ENCODE results near the gene BCAN.
A peak's percentile ranks its signal among the peaks of the same experiment; 100 is the strongest.

BCAN gene

GRCh38 chr1:156622581-156623297 lies 19.2 kb upstream of the BCAN start:
- DNase-seq (ENCODE audit: extremely low read depth, insufficient read length): no peak
- Histone ChIP-seq H3K4me3 (replicated peaks; ENCODE audit: low read depth, low read length) (no peak overlapping the region), H3K27me3 (replicated peaks; ENCODE audit: control insufficient read depth, insufficient read depth, low read length) (peaks cover 2% of the 10 kb centered on the region), H3K36me3 (ENCODE audit: control insufficient read depth, insufficient read depth, low read length) (no peaks in the 10 kb centered on the region)
- TF ChIP-seq CTCF (IDR thresholded peaks at IDR 0.05; ENCODE audit: insufficient read depth, low read length, poor library complexity, severe bottlenecking): no peak

DNA sequence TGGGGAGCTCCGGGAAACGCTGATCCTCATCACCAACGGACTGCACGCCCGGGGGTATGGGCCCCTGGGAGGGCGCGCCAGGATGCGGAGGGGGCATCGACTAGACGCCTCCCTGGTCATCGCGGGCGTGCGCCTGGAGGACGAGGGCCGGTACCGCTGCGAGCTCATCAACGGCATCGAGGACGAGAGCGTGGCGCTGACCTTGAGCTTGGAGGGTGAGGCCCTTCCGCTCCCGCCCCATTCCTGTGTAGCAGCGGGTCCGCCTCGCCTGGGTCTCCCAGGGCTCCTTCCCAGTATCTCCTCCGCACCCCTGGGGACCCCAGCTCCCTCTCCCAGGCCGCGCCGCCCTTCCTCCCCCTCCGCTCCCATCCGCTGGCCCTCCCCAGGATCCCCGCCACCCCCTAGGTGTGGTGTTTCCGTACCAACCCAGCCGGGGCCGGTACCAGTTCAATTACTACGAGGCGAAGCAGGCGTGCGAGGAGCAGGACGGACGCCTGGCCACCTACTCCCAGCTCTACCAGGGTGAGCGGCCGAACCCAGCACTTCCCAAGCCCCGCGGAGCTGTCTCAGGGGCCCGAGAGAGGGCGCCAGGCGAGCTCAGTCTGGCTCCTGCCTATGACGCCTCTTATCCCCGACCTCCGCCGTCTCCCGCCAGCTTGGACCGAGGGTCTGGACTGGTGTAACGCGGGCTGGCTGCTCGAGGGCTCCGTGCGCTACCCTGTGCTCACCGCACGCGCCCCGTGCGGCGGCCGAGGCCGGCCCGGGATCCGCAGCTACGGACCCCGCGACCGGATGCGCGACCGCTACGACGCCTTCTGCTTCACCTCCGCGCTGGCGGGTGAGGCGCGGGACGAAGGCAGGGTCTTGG lies 17.7 kb upstream of the BCAN start:
- no peak for DNase-seq (ENCODE audit: extremely low read depth, insufficient read length)
- Histone ChIP-seq H3K4me3 (replicated peaks; ENCODE audit: low read depth, low read length) (peak overlapping the region; percentile 35), H3K27me3 (replicated peaks; ENCODE audit: control insufficient read depth, insufficient read depth, low read length) (peaks cover 2% of the 10 kb centered on the region), H3K36me3 (ENCODE audit: control insufficient read depth, insufficient read depth, low read length) (no peaks in the 10 kb centered on the region)
- TF ChIP-seq CTCF (IDR thresholded peaks at IDR 0.05; ENCODE audit: insufficient read depth, low read length, poor library complexity, severe bottlenecking): peak; percentile 70

- H3K4me3 ChIP-seq (replicated peaks; ENCODE audit: low read depth, low read length): peak overlapping the region; percentile 8; the same call in 1 of the 2 replicates
- H3K36me3 ChIP-seq (ENCODE audit: control insufficient read depth, insufficient read depth, low read length): no peaks in the 10 kb centered on the region
- no peak for DNase-seq (ENCODE audit: extremely low read depth, insufficient read length)
- peak; percentile 4 for TF ChIP-seq CTCF (IDR thresholded peaks at IDR 0.05; ENCODE audit: insufficient read depth, low read length, poor library complexity, severe bottlenecking)
- peaks cover 2% of the 10 kb centered on the region for H3K27me3 ChIP-seq (replicated peaks; ENCODE audit: control insufficient read depth, insufficient read depth, low read length)
Measured at GRCh38 chr1:156624814-156625435, 17.0 kb upstream of the BCAN start.

DNA sequence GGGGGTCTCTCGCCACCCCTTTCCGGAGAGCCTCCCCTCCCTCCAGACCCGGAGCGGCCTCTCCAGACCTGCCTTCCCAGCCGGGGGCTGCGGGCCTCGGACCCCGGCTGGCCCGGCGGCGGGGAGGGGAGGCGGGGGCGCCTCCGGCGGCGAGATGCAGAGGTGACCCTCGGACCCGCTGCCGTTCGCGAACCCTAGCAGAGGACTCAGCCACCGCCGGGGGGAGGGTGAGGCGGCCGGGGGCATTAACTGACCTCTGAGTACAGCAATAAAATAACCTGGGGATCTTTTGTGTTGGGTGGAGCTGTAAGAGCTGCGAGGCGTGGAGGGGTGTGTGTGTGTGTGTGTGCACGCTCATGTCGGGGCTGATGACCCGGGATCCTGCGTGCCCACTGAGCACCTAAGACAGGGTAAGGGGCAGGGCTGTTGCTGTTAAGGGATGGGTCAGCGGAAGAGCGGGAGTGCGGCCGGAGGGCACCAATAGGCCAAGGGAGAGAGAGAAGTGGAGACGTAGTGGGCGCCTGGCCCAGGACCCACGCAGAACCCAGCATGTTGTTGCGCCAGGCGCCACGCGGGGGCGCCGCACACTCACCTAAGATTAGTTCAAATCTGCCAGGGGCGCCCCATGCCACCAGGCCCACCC lies 16.4 kb upstream of the BCAN start:
- Histone ChIP-seq H3K4me3 (replicated peaks; ENCODE audit: low read depth, low read length) (no peak overlapping the region), H3K27me3 (replicated peaks; ENCODE audit: control insufficient read depth, insufficient read depth, low read length) (peaks cover 2% of the 10 kb centered on the region), H3K36me3 (ENCODE audit: control insufficient read depth, insufficient read depth, low read length) (no peaks in the 10 kb centered on the region)
- DNase-seq (ENCODE audit: extremely low read depth, insufficient read length): peak; percentile 73
- peak; percentile 93 for TF ChIP-seq CTCF (IDR thresholded peaks at IDR 0.05; ENCODE audit: insufficient read depth, low read length, poor library complexity, severe bottlenecking)

DNA sequence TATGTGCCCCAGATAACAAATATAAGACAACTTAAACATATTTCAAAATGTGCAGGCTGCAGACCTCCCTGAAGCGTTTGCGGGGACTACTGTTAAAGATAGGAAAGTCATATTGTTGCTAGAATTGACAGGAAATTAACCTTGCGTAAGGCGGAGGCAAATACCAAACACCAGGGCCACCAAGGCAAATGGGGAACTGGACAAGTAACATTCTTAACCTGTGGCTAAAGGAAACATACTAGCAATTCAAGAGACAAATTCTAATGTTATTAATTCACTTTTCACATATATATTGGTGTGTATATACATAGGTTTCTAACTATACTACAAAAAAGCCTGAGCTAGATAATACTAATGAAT lies 15.9 kb upstream of the BCAN start:
- no peak for TF ChIP-seq CTCF (IDR thresholded peaks at IDR 0.05; ENCODE audit: insufficient read depth, low read length, poor library complexity, severe bottlenecking)
- H3K4me3 ChIP-seq (replicated peaks; ENCODE audit: low read depth, low read length): no peak overlapping the region
- H3K36me3 ChIP-seq (ENCODE audit: control insufficient read depth, insufficient read depth, low read length): no peaks in the 10 kb centered on the region
- peaks cover 2% of the 10 kb centered on the region for H3K27me3 ChIP-seq (replicated peaks; ENCODE audit: control insufficient read depth, insufficient read depth, low read length)
- DNase-seq (ENCODE audit: extremely low read depth, insufficient read length): no peak

Data from GM06990 (cell line).